ENCODE results near the gene ADPRH. TPM values are rescaled to one million over a fixed set of nuclear protein-coding genes. Genes with fewer than 3 reads are reported as not detected.
"Not testable (repeated sequence)": the region's sequence is repeated elsewhere in the genome, so short reads cannot be mapped to it uniquely, and the experiment has no call there.

The ADPRH gene
- total and polyA plus RNA-seq, 10 of the 15 experiments (the other 5 are each of a cell fraction or from before 2014, with no cell fraction given): 2.3 to 32.6 (median 19.0) TPM

DNA sequence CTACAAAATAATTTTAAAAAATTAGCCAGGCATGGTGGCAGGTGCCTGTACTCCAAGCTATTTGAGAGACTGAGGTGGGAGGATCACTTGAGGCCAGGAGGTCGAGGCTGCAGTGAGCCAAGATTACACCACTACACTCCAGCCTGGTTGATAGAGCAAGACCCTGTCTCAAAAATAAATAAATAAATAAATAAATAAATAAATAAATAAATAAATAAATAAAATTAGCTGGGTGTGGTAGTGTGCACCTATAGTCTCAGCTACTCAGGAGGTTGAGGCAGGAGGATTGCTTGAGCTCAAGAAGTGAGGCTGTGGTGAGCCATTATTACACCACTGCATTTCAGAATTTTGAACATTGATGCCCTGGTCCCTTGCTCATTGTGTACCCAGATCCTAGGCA, 15.6 kb downstream of the ADPRH start:
- ChIA-PET RAD21 (ENCODE audit: unreplicated experiment) (interaction anchor here (1.0 to 1.9 kb wide), 3 partner anchors 33 to 140 kb away, joined by 3 to 5 read pairs (median 4); no protein-coding TSS in a partner anchor), SMC1A (ENCODE audit: uncharacterized antibody, unreplicated experiment) (interaction anchor here (0.9 to 4.9 kb wide), 10 partner anchors 10 to 88 kb away, joined by 3 to 41 read pairs (median 10); partner anchors contain the start of gene CD80), POLR2A (interaction anchor here (1.0 to 10.4 kb wide), 8 partner anchors 6 to 70 kb away, joined by 3 to 133 read pairs (median 7); partner anchors contain the start of gene ADPRH), CTCF (interaction anchor here (1.0 to 2.9 kb wide), 6 partner anchors 8 to 86 kb away, joined by 3 to 21 read pairs (median 15); partner anchors contain the start of gene CD80)
- ATAC-seq; H3K27me3 ChIP-seq (replicated peaks in 1 of 2; ENCODE audit: control insufficient read depth in 2 of 2, insufficient read depth in 2 of 2, low read length in 1 of 2); H4K20me1 ChIP-seq (ENCODE audit: control insufficient read depth, insufficient read depth); H2AFZ ChIP-seq (ENCODE audit: control insufficient read depth, low read depth, low read length); H3K4me2 ChIP-seq (ENCODE audit: control insufficient read depth, insufficient read depth); BruUV-seq (replicated peaks); DNase-seq (ENCODE audit: low read depth, low spot score); H3K9ac ChIP-seq (ENCODE audit: control insufficient read depth, insufficient read depth, low read length); intact Hi-C loops (cut with micrococcal nuclease; ENCODE audit: unreplicated experiment); H3K27ac ChIP-seq (ENCODE audit: control insufficient read depth, insufficient read depth); H3K4me3 ChIP-seq; H3K36me3 ChIP-seq (ENCODE audit: control insufficient read depth in 2 of 2, insufficient read depth in 2 of 2, low read length in 1 of 2); FAIRE-seq: not testable (repeated sequence)
- peaks cover 14% of the 10 kb centered on the region for H3K79me2 ChIP-seq (ENCODE audit: control insufficient read depth, insufficient read depth, low read length)
- in situ Hi-C loops (cut with MboI): loop anchor here (5.0 kb wide), 1 partner anchor 82 kb away; the partner anchor contains the start of gene COX17
- 94% methylated on average over 1 of the region's 1 CpG for WGBS (ENCODE audit: insufficient coverage, insufficient replicate concordance, low lambda C conversion rate, missing lambda C conversion rate)
- H3K9me3 ChIP-seq (replicated peaks; ENCODE audit: control insufficient read depth, insufficient read depth, low read length): peaks cover 11% of the 10 kb centered on the region
- H3K4me1 ChIP-seq (ENCODE audit: control insufficient read depth, insufficient read depth, low read length): peaks cover 42% of the 10 kb centered on the region

DNA sequence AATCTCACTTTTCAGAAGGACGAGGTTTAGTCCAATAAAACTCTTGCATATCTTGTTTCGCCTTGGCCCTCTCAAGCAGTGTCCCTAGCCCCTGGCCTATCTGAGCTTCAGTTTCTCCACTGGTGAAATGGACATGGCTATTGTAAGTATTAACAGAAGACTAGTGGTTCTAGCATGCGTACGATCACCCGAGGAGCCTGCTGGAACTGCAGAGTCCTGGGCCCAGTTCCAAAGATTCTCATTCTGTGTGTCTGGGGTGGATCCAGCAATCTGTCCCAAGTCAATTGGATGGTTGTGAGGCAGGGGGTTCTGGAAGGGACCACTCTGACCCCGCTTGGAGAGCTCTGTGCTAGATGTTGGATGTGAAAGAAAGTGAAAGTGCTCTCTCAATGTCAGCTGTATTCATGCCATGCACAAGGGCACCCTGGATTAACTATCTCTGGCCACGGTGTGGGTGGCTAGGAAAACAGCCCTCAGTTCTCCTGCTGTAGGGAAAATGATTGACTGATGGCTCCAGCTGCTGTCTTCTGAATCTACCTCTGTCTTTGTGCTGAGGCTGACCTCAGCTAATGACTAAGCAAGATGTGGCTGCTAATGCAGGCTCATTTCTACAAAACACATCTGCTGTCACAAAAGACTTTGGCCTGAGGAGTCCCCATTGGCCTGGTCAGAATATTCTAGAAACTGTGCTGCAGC, 16.5 kb downstream of the ADPRH start:
- POLR2A ChIA-PET: interaction anchor here (0.6 to 10.4 kb wide), 17 partner anchors 7 to 132 kb away, joined by 3 to 133 read pairs (median 4); partner anchors contain the start of genes ADPRH and TMEM39A
- no peaks in the 10 kb centered on the region for H3K27me3 ChIP-seq (replicated peaks in 1 of 2; ENCODE audit: control insufficient read depth in 2 of 2, insufficient read depth in 2 of 2, low read length in 1 of 2)
- peaks cover 51% of the 10 kb centered on the region for H3K4me1 ChIP-seq (ENCODE audit: control insufficient read depth, insufficient read depth, low read length)
- H4K20me1 ChIP-seq (ENCODE audit: control insufficient read depth, insufficient read depth): no peaks in the 10 kb centered on the region
- SMC1A ChIA-PET (ENCODE audit: uncharacterized antibody, unreplicated experiment): interaction anchor here (0.8 to 4.9 kb wide), 22 partner anchors 8 to 97 kb away, joined by 3 to 41 read pairs (median 5); partner anchors contain the start of genes CD80 and TIMMDC1
- H2AFZ ChIP-seq (ENCODE audit: control insufficient read depth, low read depth, low read length): peak overlapping the region; percentile 37
- CTCF ChIA-PET: interaction anchor here (0.9 to 2.9 kb wide), 13 partner anchors 9 to 85 kb away, joined by 3 to 21 read pairs (median 6); partner anchors contain the start of gene CD80
- no peak for FAIRE-seq
- H3K36me3 ChIP-seq (ENCODE audit: control insufficient read depth in 2 of 2, insufficient read depth in 2 of 2, low read length in 1 of 2): no peaks in the 10 kb centered on the region
- H3K4me2 ChIP-seq (ENCODE audit: control insufficient read depth, insufficient read depth): peak overlapping the region; percentile 58
- intact Hi-C loops (cut with micrococcal nuclease; ENCODE audit: unreplicated experiment): no loop called here
- in situ Hi-C loops (cut with MboI): loop anchor here (5.0 kb wide), 1 partner anchor 82 kb away; the partner anchor contains the start of gene COX17
- 94% methylated on average over 7 of the region's 7 CpGs for WGBS (ENCODE audit: insufficient coverage, insufficient replicate concordance, low lambda C conversion rate, missing lambda C conversion rate)
- no peak for DNase-seq (ENCODE audit: low read depth, low spot score)
- ATAC-seq: no peak
- H3K9me3 ChIP-seq (replicated peaks; ENCODE audit: control insufficient read depth, insufficient read depth, low read length): peaks cover 2% of the 10 kb centered on the region; the same call in 2 of the 3 replicates
- no peak overlapping the region for H3K4me3 ChIP-seq
- peaks cover 23% of the 10 kb centered on the region for H3K79me2 ChIP-seq (ENCODE audit: control insufficient read depth, insufficient read depth, low read length)
- peak overlapping the region; percentile 87 for H3K27ac ChIP-seq (ENCODE audit: control insufficient read depth, insufficient read depth)
- BruUV-seq (replicated peaks): no TSS peak
- RAD21 ChIA-PET (ENCODE audit: unreplicated experiment): interaction anchor here (0.6 to 1.9 kb wide), 11 partner anchors 8 to 141 kb away, joined by 3 to 21 read pairs (median 4); partner anchors contain the start of gene CD80
- peak overlapping the region; percentile 44 for H3K9ac ChIP-seq (ENCODE audit: control insufficient read depth, insufficient read depth, low read length)
- TF ChIP-seq ATF7 (IDR thresholded peaks at IDR 0.05; ENCODE audit: low read depth) (peak; percentile 29; the same call in 1 of the 2 replicates), TARDBP (IDR thresholded peaks at IDR 0.05; ENCODE audit: borderline replicate concordance) (no peak), YY1 (IDR thresholded peaks at IDR 0.05; ENCODE audit: low read depth, low read length) (0 out of 2 replicates have a peak, but pooled peaks have one; percentile 3), IKZF1 (conservative IDR thresholded peaks at IDR 0.05) (peak; percentile 41; the same call in 1 of the 2 replicates), HDAC2 (IDR thresholded peaks at IDR 0.05) (no peak), TCF12 (IDR thresholded peaks at IDR 0.05; ENCODE audit: low read depth, low read length) (0 out of 2 replicates have a peak, but pooled peaks have one; percentile 43), NR2F1 (conservative IDR thresholded peaks at IDR 0.05) (0 out of 2 replicates have a peak, but pooled peaks have one; percentile 20)
- TF ChIP-seq, protein P1, sequence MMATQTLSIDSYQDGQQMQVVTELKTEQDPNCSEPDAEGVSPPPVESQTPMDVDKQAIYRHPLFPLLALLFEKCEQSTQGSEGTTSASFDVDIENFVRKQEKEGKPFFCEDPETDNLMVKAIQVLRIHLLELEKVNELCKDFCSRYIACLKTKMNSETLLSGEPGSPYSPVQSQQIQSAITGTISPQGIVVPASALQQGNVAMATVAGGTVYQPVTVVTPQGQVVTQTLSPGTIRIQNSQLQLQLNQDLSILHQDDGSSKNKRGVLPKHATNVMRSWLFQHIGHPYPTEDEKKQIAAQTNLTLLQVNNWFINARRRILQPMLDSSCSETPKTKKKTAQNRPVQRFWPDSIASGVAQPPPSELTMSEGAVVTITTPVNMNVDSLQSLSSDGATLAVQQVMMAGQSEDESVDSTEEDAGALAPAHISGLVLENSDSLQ (IDR thresholded peaks at IDR 0.05): peak; percentile 72
- TF ChIP-seq, protein P2, sequence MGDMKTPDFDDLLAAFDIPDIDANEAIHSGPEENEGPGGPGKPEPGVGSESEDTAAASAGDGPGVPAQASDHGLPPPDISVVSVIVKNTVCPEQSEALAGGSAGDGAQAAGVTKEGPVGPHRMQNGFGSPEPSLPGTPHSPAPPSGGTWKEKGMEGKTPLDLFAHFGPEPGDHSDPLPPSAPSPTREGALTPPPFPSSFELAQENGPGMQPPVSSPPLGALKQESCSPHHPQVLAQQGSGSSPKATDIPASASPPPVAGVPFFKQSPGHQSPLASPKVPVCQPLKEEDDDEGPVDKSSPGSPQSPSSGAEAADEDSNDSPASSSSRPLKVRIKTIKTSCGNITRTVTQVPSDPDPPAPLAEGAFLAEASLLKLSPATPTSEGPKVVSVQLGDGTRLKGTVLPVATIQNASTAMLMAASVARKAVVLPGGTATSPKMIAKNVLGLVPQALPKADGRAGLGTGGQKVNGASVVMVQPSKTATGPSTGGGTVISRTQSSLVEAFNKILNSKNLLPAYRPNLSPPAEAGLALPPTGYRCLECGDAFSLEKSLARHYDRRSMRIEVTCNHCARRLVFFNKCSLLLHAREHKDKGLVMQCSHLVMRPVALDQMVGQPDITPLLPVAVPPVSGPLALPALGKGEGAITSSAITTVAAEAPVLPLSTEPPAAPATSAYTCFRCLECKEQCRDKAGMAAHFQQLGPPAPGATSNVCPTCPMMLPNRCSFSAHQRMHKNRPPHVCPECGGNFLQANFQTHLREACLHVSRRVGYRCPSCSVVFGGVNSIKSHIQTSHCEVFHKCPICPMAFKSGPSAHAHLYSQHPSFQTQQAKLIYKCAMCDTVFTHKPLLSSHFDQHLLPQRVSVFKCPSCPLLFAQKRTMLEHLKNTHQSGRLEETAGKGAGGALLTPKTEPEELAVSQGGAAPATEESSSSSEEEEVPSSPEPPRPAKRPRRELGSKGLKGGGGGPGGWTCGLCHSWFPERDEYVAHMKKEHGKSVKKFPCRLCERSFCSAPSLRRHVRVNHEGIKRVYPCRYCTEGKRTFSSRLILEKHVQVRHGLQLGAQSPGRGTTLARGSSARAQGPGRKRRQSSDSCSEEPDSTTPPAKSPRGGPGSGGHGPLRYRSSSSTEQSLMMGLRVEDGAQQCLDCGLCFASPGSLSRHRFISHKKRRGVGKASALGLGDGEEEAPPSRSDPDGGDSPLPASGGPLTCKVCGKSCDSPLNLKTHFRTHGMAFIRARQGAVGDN (IDR thresholded peaks at IDR 0.05): peak; percentile 48; the same call in 1 of the 2 replicates
